Hepatocyte (in vitro differentiated cells): ENCODE data around the gene SP110. TPM values are rescaled to one million over a fixed set of nuclear protein-coding genes. Genes with fewer than 3 reads are reported as not detected.

Experiments used
- DNase-seq: peaks from one replicate; pipeline ENCODE4 v3.0.0-alpha.2; 2016; ENCODE audit warnings: low spot score
- H2AFZ ChIP-seq: fragments of 200-600 bp; sonication (generic); 2 replicates; pipeline ENCODE4 v1.6.0; 2016; ENCODE audit warnings: antibody characterized with exemption, mild to moderate bottlenecking
- H3K27ac ChIP-seq: fragments of 200-600 bp; sonication (generic); 2 replicates; pipeline ENCODE4 v1.5.1; 2016; ENCODE audit warnings: mild to moderate bottlenecking
- H3K27me3 ChIP-seq: fragments of 200-600 bp; sonication (generic); 2 replicates; pipeline ENCODE4 v1.6.1; 2016
- H3K36me3 ChIP-seq: fragments of 200-600 bp; sonication (generic); replicated peaks from 2 replicates; pipeline ENCODE4 v1.5.1; 2016; ENCODE audit warnings: low read depth; ENCODE audit not compliant: insufficient read depth
- H3K4me1 ChIP-seq: fragments of 200-600 bp; sonication (generic); 2 replicates; pipeline ENCODE4 v1.5.1; 2016; ENCODE audit warnings: mild to moderate bottlenecking, moderate library complexity; ENCODE audit not compliant: insufficient read depth
- H3K4me2 ChIP-seq: fragments of 200-600 bp; sonication (generic); 2 replicates; pipeline ENCODE4 v1.6.0; 2016
- H3K4me3 ChIP-seq: fragments of 200-600 bp; sonication (generic); 2 replicates; pipeline ENCODE4 v1.5.1; 2016; ENCODE audit warnings: mild to moderate bottlenecking
- H3K79me2 ChIP-seq: fragments of 200-600 bp; sonication (generic); 2 replicates; pipeline ENCODE4 v1.6.0; 2017; ENCODE audit warnings: mild to moderate bottlenecking
- H3K9me2 ChIP-seq: fragments of 200-600 bp; sonication (generic); replicated peaks from 2 replicates; pipeline ENCODE4 v1.6.0; 2017; ENCODE audit warnings: mild to moderate bottlenecking; ENCODE audit not compliant: insufficient read depth
- H3K9me3 ChIP-seq: fragments of 200-600 bp; sonication (generic); 2 replicates; pipeline ENCODE4 v1.5.1; 2016; ENCODE audit warnings: low read depth, mild to moderate bottlenecking
- H4K20me1 ChIP-seq: fragments of 200-600 bp; sonication (generic); 2 replicates; pipeline ENCODE4 v1.6.0; 2016; ENCODE audit warnings: mild to moderate bottlenecking; ENCODE audit not compliant: insufficient read depth, poor library complexity, severe bottlenecking
- CTCF ChIP-seq: fragments of 200-600 bp; sonication (generic); IDR thresholded peaks from 2 replicates; pipeline ENCODE4 v1.5.1; 2016; ENCODE audit warnings: antibody characterized with exemption, mild to moderate bottlenecking; ENCODE audit not compliant: poor library complexity
- EZH2 ChIP-seq: fragments of 200-600 bp; sonication (generic); IDR thresholded peaks from 2 replicates; pipeline ENCODE4 v1.6.1; 2016; ENCODE audit warnings: antibody characterized with exemption, mild to moderate bottlenecking, borderline replicate concordance
- EZH2phosphoT487 ChIP-seq: fragments of 200-600 bp; sonication (generic); IDR thresholded peaks from one replicate; pipeline ENCODE4 v1.6.1; 2018; ENCODE audit warnings: antibody characterized with exemption, mild to moderate bottlenecking, low read depth, moderate library complexity; ENCODE audit not compliant: unreplicated experiment, severe bottlenecking
- whole genome bisulfite sequencing: methylation state at CpG from one replicate; pipeline ENCODE4 v1.1.6; 2016; ENCODE audit warnings: low lambda C conversion rate; ENCODE audit errors: missing lambda C conversion rate; 5-methylcytosine and 5-hydroxymethylcytosine counted together
- polyA plus RNA-seq: library from polyadenylated mRNA; unstranded; fragments of >200 nt; fragmentation: Nextera tagmentation; extraction: Ambion mirVana; gene quantifications from 2 replicates; pipeline ENCODE4 v1.2.1, GENCODE V29; 2016
- total RNA-seq: library from RNA; depleted of rRNA; stranded (reverse); fragments of >200 nt; gene quantifications from 2 replicates; pipeline ENCODE4 v1.2.3, GENCODE V29; 2014

Gene SP110
- total and polyA plus RNA-seq, 2 experiments from 2014 or later: 10.9 to 15.9 TPM

- H3K36me3 ChIP-seq: no peaks in the 10 kb centered on the region
- no peaks in the 10 kb centered on the region for H3K4me1 ChIP-seq
- H3K9me2 ChIP-seq: no peaks in the 10 kb centered on the region
- H4K20me1 ChIP-seq: no peaks in the 10 kb centered on the region
- H3K4me2 ChIP-seq: no peak overlapping the region
- no peak overlapping the region for H3K27ac ChIP-seq
- WGBS: 74% methylated on average over 6 of the region's 6 CpGs
- H3K27me3 ChIP-seq: no peaks in the 10 kb centered on the region
- no peak overlapping the region for H3K4me3 ChIP-seq
- no peak for DNase-seq
- H3K9me3 ChIP-seq: no peaks in the 10 kb centered on the region
- H2AFZ ChIP-seq: no peak overlapping the region
- no peaks in the 10 kb centered on the region for H3K79me2 ChIP-seq
- TF ChIP-seq EZH2 (no peak), CTCF (no peak), EZH2phosphoT487 (no peak)
Measured at GRCh38 chr2:230161184-230161583, 58.6 kb downstream of the SP110 start.

GRCh38 chr2:230160112-230160660 is 59.6 kb downstream of the SP110 start:
- Histone ChIP-seq H3K36me3 (no peaks in the 10 kb centered on the region), H2AFZ (no peak overlapping the region), H3K27me3 (no peaks in the 10 kb centered on the region), H3K4me3 (no peak overlapping the region), H3K27ac (no peak overlapping the region), H4K20me1 (no peaks in the 10 kb centered on the region), H3K4me2 (no peak overlapping the region), H3K4me1 (no peaks in the 10 kb centered on the region), H3K9me2 (no peaks in the 10 kb centered on the region), H3K79me2 (no peaks in the 10 kb centered on the region), H3K9me3 (no peaks in the 10 kb centered on the region)
- DNase-seq: peak; percentile 60
- no peak for TF ChIP-seq EZH2phosphoT487
- no peak for TF ChIP-seq EZH2
- peak; percentile 58 for TF ChIP-seq CTCF
- 67% methylated on average over 11 of the region's 11 CpGs for WGBS

GRCh38 chr2:230158468-230158867 is 61.3 kb downstream of the SP110 start:
- Histone ChIP-seq H3K27ac (no peak overlapping the region), H3K79me2 (no peaks in the 10 kb centered on the region), H3K9me2 (no peaks in the 10 kb centered on the region), H3K4me3 (no peak overlapping the region), H3K4me2 (no peak overlapping the region), H3K36me3 (no peaks in the 10 kb centered on the region), H3K27me3 (no peaks in the 10 kb centered on the region), H4K20me1 (no peaks in the 10 kb centered on the region), H2AFZ (no peak overlapping the region), H3K9me3 (no peaks in the 10 kb centered on the region), H3K4me1 (no peaks in the 10 kb centered on the region)
- WGBS: 83% methylated on average over 5 of the region's 5 CpGs
- no peak for DNase-seq
- TF ChIP-seq EZH2phosphoT487: no peak

GRCh38 chr2:230156782-230157699 is 62.7 kb downstream of the SP110 start:
- no peaks in the 10 kb centered on the region for H3K9me3 ChIP-seq
- TF ChIP-seq EZH2 (no peak), EZH2phosphoT487 (no peak), CTCF (no peak)
- no peak overlapping the region for H3K4me3 ChIP-seq
- 91% methylated on average over 25 of the region's 25 CpGs for WGBS
- H4K20me1 ChIP-seq: no peaks in the 10 kb centered on the region
- H3K27me3 ChIP-seq: no peaks in the 10 kb centered on the region
- H2AFZ ChIP-seq: no peak overlapping the region
- H3K4me2 ChIP-seq: no peak overlapping the region
- DNase-seq: no peak
- H3K36me3 ChIP-seq: no peaks in the 10 kb centered on the region
- no peaks in the 10 kb centered on the region for H3K4me1 ChIP-seq
- H3K27ac ChIP-seq: no peak overlapping the region
- H3K79me2 ChIP-seq: no peaks in the 10 kb centered on the region
- no peaks in the 10 kb centered on the region for H3K9me2 ChIP-seq
